Stimulated activated CD4-positive, alpha-beta T cell treated with anti-CD3 and anti-CD28 coated beads, Interleukin-1b, Interleukin-23, amount 100 ng/mL, for 24 hours (primary cell): ENCODE results near the gene DHX34.
"Not testable (repeated sequence)": the region's sequence is repeated elsewhere in the genome, so short reads cannot be mapped to it uniquely, and the experiment has no call there.

ENCODE experiments used
- DNase-seq, 4 experiments: peaks; one replicate each; pipeline ENCODE4 v3.0.0-alpha.2; 2020; ENCODE audit warnings: low read depth in 4 of 4, low spot score in 1 of 4

The DHX34 gene

DNA sequence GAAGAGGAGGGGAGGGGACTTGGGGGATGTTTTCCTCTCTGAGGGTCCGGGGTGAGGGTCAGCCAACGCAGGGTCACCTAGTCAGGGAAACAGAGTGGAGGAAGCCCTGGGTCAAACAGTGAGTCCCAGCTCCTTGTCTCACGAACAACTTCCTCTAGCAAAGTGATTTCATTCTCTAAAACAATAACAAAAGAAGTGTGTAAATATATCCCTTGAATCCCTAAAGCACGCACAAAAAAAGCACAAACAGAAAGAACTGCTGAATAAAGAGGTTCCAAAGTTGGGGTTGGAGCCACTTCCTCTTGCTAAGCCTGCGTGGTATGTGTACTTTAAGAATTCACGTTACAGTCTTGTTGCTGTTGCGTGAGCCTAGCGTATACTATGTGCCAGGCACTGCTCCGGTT, 18.6 kb upstream of the DHX34 start:
- DNase-seq, result no peak

GRCh38 chr19:47331490-47331889, 17.6 kb upstream of the DHX34 start:
- no peak for DNase-seq

DNA sequence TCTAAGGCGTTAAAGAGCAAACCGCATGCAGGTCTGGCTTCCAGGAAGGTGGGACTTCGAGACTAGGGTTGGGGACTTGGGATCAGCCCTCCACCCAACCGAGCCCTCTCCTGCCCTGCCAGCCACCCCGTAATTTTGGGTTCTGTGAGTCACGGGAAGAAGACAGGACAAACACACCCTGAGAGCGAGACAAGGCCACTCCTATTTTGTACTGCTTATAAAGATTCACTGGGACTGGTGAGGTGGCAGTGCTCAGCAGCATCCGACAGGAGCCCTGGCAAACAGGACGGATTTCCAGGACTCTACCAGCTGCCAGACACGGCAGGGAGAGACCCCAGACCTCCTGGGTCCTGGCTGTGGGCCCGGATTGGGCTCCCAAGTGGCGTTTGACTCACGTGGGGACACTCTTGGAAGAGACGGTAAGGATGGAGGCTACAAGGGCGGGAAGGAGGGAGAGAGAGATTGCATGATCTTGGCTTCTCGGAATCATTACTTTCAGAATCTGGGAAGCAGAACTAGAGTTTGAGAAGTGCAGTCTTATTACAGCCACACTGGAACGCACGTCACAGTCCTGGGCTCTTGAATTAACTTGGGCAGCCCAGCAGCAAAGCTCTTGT, 17.1 kb upstream of the DHX34 start, which contains the start of gene C5AR2:
Gene C5AR2 (plus strand): TSS at position 245 of the 617 bp plus-strand sequence. CDS start 8,625 bp downstream, outside the sequence.
- no peak for DNase-seq

DNA sequence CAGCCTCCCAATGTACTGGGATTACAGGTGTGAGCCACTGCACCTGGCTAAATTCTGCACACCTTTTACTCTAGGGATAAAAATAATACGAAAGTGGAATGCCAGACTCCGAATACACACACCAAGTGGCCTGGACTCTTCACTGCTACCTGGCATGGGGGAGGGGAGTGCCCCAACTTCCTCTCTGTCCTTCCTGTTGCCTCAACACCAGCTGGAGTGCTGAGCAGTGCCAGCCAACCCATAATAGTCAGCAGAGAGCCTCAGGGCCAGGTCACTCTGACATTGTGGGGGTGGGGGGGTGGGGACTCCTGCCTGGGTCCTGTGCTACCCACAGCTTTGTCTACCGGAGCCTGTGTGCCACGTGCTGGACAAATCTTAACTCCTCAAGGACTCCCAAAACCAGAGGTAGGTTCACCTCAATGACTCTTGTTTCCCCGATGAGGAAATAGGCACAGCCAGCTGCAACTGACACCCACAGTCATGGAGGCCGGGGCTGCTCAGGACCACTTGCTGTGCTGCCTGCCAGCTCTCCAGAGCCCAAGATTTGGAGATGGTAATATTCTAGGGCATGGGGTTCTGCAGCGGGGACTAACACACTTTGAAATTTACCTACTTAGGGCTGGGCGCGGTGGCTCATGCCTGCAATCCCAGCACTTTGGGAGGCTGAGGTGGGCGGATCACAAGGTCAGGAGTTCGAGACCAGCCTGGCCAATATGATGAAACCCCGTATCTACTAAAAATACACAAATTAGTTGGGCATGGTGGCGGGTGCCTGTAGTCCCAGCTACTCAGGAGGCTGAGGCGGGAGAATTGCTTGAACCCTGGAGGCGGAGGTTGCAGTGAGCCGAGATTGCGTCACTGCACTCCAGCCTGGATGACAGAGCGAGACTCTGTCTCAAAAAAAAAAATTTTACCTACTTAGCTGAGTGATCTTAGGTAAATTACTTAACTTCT, 12.1 kb upstream of the DHX34 start:
- DNase-seq, result not testable (repeated sequence)

DNA sequence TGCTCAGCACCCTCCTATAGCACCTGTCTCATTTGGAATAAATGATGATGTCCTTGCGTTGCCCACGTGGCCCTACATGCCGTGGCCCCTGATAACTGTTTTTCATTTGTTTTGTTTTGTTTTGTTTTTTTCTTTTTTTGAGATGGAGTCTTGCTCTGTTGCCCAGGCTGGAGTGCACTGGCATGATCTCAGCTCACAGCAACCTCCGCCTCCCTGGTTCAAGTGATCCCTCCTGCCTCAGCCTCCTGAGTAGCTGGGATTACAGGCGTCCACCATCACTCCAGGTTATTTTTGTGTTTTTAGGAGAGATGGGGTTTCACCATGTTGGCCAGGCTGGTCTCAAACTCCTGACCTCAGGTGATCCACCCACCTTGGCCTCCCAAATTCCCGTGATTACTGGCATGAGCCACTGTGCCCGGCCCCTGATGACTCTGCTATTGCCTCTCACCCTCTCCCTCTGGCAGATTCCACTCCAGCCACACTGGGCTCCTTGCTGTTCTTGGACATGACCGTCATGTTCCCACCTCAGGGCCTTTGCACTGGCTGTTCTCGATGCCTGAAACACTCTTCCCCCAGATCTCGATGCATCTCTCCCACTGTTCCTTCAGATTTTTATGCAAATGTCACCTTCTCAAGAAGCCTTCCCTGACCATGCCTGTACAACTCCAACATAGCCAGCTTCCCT, 9.8 kb upstream of the DHX34 start:
- DNase-seq, result no peak

DNA sequence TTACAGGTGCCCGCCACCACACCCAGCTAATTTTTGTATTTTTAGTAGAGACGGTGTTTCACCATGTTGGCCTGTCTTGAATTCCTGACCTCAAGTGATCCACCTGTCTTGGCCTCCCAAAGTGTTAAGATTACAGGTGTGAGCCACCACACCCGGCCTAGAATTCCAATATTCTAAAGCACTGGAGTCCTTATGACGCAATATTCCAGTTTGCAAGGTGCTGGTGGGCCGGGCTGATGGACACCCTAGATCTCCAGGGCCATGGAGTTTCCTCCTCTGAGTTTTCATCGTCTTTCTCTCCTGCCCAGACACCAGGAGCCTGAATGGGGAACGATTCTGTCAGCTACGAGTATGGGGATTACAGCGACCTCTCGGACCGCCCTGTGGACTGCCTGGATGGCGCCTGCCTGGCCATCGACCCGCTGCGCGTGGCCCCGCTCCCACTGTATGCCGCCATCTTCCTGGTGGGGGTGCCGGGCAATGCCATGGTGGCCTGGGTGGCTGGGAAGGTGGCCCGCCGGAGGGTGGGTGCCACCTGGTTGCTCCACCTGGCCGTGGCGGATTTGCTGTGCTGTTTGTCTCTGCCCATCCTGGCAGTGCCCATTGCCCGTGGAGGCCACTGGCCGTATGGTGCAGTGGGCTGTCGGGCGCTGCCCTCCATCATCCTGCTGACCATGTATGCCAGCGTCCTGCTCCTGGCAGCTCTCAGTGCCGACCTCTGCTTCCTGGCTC, 8.5 kb upstream of the DHX34 start:
- DNase-seq, result no peak

DNA sequence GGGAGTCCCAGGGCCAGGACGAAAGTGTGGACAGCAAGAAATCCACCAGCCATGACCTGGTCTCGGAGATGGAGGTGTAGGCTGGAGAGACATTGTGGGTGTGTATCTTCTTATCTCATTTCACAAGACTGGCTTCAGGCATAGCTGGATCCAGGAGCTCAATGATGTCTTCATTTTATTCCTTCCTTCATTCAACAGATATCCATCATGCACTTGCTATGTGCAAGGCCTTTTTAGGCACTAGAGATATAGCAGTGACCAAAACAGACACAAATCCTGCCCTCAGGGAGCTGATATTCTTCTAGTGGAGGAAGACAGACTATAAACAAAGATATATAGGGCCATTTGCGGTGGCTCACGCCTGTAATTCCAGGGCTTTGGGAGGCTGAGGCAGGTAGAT, 7.4 kb upstream of the DHX34 start:
- DNase-seq, result no peak

DNA sequence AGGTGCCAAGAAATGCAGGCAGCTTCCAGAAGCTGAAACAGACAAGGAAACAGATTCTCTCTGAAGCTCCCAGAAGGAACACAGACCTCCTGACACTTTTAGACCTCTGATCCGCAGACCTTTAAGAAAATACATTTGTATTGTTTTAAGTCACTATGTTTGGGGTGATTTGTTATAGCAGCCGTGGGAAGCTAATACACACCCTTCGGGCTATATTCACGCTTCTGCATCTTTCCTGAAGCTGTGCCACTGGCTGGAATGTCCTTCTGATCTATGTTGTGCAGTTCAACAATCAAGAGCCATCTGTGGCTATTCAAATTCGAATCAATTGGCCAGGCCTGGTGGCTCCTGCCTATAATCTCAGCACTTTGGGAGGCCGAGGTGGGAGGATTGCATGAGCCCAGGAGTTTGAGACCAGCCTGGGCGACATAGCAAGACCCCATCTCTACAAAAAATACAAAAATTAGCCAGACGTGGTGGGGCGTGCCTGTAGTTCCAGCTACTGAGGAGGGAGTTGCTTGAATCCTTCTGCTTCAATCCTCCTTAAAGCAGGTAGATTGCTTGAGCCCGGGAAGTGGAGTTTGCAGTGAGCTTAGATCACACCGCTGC, 5.8 kb upstream of the DHX34 start:
- DNase-seq, result no peak

DNA sequence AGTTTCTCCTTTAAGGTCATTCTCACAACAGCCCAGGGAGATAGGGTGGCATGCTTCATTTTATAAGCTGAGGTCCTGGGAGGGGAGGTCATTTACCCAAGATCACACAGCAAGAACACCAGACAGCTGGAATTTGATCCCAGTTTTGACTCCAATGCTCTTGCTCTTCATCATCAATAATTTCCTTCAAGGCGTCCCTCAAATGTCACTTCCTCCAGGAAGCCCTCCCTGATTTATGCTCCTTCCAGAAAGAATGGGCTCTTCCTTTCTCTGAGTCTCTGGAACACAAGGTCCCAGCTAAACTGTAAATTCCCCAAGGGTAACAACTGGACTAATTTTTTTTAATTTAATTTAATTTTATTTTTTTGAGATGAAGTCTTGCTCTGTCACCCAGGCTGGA, 4.7 kb upstream of the DHX34 start:
- DNase-seq, result no peak

DNA sequence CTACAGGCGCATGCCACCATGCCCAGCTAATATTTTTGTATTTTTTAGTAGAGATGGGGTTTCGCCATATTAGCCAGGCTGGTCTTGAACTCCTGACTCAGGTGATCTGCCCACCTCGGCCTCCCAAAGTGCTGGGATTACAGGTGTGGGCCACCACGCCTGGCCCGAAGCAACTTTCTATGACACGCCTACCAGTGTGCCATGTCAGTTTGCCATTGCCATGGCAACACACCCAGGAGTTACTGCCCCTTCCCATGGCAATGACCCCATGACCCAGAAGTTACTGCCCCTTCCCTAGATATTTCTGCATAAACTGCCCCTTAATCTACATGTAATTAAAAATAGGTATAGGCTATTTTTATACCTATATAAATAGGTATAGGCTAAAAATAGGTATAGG, 3.1 kb upstream of the DHX34 start:
- DNase-seq, result not testable (repeated sequence)

GRCh38 chr19:47350630-47351029, 1.5 kb downstream of the DHX34 start:
- DNase-seq, result no peak

GRCh38 chr19:47351548-47351947, 2.4 kb downstream of the DHX34 start:
- no peak for DNase-seq

- no peak for DNase-seq
These were observed 3.0 kb downstream of the DHX34 start for GRCh38 chr19:47352095-47352494.

GRCh38 chr19:47353307-47353712, 4.2 kb downstream of the DHX34 start:
- DNase-seq, result no peak

- no peak for DNase-seq
These were observed 7.8 kb downstream of the DHX34 start for GRCh38 chr19:47356900-47357299.

DNA sequence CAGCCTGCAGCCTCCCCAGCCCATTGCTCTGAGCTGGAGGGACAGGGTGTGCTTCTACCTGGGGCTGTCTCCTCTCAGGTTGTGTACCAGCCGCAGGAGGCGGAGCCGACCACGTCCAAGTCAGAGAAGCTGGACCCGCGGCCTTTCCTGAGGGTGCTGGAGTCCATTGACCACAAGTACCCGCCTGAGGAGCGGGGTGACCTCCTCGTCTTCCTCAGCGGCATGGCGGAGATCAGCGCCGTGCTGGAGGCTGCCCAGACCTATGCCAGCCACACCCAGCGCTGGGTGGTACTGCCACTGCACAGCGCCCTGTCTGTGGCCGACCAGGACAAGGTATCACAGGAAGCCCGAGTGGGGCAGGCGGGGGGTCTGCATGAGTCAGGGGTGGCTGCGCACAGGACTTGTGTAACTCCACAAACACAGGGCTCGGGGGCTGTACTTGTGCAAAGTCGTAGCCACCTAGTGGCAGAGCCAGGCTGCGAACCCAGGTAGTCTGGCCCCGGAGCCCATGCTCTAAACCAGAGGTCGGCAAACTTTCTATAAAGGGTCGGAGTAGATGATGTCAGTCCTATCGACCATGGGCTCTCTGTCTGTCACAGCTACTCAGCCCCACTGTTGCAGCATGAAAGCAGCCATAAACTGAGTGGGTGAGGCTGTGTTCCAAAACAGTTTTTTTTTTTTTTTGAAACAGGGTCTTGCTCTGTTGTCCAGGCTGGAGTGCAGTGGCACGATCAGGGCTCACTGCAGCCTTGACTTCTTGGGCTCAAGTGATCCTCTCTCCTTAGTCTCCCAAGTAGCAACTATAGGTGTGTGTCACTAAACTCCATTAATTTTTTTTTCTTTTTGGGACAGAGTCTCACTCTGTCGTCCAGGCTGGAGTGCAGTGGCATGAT, 8.9 kb downstream of the DHX34 start:
- DNase-seq, result no peak

- no peak for DNase-seq
These were observed 9.8 kb downstream of the DHX34 start for GRCh38 chr19:47358936-47359335.

DNA sequence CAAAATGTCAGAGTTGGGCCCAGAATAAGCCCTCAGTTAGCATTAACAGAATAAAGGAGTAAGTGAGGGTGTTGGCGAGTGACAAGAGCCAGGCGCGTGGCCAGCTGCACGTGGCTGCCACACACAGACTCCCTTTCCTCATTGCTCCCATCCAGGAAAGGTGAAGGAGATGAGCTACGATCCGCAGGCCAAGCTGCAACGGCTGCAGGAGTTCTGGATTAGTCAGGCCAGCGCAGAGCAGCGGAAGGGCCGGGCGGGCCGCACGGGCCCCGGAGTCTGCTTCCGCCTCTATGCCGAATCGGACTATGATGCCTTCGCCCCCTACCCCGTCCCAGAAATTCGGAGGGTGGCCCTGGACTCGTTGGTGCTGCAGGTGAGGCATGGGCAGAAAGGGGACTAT, 13.2 kb downstream of the DHX34 start:
- no peak for DNase-seq

GRCh38 chr19:47363758-47364531, 14.8 kb downstream of the DHX34 start:
- no peak for DNase-seq
